CD4-positive, alpha-beta T cell treated with Interferon alpha-2 for 1 hour (primary cell): ENCODE results near the gene DSCAML1.

ENCODE experiments used
- DNase-seq, 2 donors: peaks; one replicate each; pipeline ENCODE4 v3.0.0-alpha.2; 2020 to 2022

DSCAML1 gene

GRCh38 chr11:117572129-117572528 lies 224.9 kb downstream of the DSCAML1 start:
- DNase-seq, result no peak

GRCh38 chr11:117570701-117571100 lies 226.3 kb downstream of the DSCAML1 start:
- DNase-seq, result no peak

GRCh38 chr11:117569911-117570310 lies 227.1 kb downstream of the DSCAML1 start:
- DNase-seq, result no peak

- DNase-seq, result no peak
Measured at GRCh38 chr11:117565709-117566108, 231.3 kb downstream of the DSCAML1 start.

GRCh38 chr11:117564321-117564720 lies 232.7 kb downstream of the DSCAML1 start:
- DNase-seq, result no peak

GRCh38 chr11:117563556-117563955 lies 233.5 kb downstream of the DSCAML1 start:
- no peak for DNase-seq

GRCh38 chr11:117562136-117562535 lies 234.9 kb downstream of the DSCAML1 start:
- no peak for DNase-seq

GRCh38 chr11:117560780-117561530 lies 236.1 kb downstream of the DSCAML1 start:
- no peak for DNase-seq

GRCh38 chr11:117559698-117560097 lies 237.3 kb downstream of the DSCAML1 start:
- DNase-seq, result no peak

- DNase-seq, result no peak
Measured at GRCh38 chr11:117557361-117557760, 239.7 kb downstream of the DSCAML1 start.

GRCh38 chr11:117554601-117555333 lies 242.2 kb downstream of the DSCAML1 start:
- DNase-seq, result no peak

GRCh38 chr11:117552626-117553025 lies 244.4 kb downstream of the DSCAML1 start:
- no peak for DNase-seq

GRCh38 chr11:117551761-117552343 lies 245.2 kb downstream of the DSCAML1 start:
- DNase-seq, result no peak

- DNase-seq, result no peak
Measured at GRCh38 chr11:117550466-117550865, 246.6 kb downstream of the DSCAML1 start.

- no peak for DNase-seq
Measured at GRCh38 chr11:117549417-117549816, 247.6 kb downstream of the DSCAML1 start.

- DNase-seq, result no peak
Measured at GRCh38 chr11:117548876-117549275, 248.1 kb downstream of the DSCAML1 start.

GRCh38 chr11:117547946-117548345 lies 249.1 kb downstream of the DSCAML1 start:
- DNase-seq, result no peak

GRCh38 chr11:117547195-117547850 lies 249.7 kb downstream of the DSCAML1 start:
- no peak for DNase-seq

GRCh38 chr11:117546431-117547194 lies 250.4 kb downstream of the DSCAML1 start:
- DNase-seq, result no peak

GRCh38 chr11:117545706-117546105 lies 251.3 kb downstream of the DSCAML1 start:
- no peak for DNase-seq

- no peak for DNase-seq
Measured at GRCh38 chr11:117544130-117544800, 252.8 kb downstream of the DSCAML1 start.

- DNase-seq, result no peak
Measured at GRCh38 chr11:117541211-117541610, 255.8 kb downstream of the DSCAML1 start.
